Neuron (in vitro differentiated cells): ENCODE measurements around the gene CIBAR2.

Experiments used
- H2AFZ ChIP-seq: one replicate; pipeline ENCODE4 v1.6.1; 2013; ENCODE audit warnings: low read depth, mild to moderate bottlenecking, inconsistent platforms, low read length, moderate library complexity
- H3K27me3 ChIP-seq: one replicate; pipeline ENCODE4 v1.6.1; 2013; ENCODE audit warnings: low read length; ENCODE audit not compliant: insufficient read depth
- H3K36me3 ChIP-seq: one replicate; pipeline ENCODE4 v1.6.1; 2013; ENCODE audit warnings: low read length; ENCODE audit not compliant: insufficient read depth
- H3K4me1 ChIP-seq: one replicate; pipeline ENCODE4 v1.6.1; 2013; ENCODE audit warnings: low read length; ENCODE audit not compliant: insufficient read depth
- H3K4me3 ChIP-seq: 2 replicates; pipeline ENCODE4 v1.5.1; 2013; ENCODE audit warnings: mild to moderate bottlenecking, low read length, moderate library complexity
- H3K9me3 ChIP-seq: one replicate; pipeline ENCODE4 v1.6.1; 2013; ENCODE audit warnings: low read length

Gene CIBAR2

GRCh38 chr16:85077576-85078125 lies 34.6 kb downstream of the CIBAR2 start:
- Histone ChIP-seq H3K4me3 (no peak overlapping the region), H3K9me3 (no peaks in the 10 kb centered on the region), H3K27me3 (no peaks in the 10 kb centered on the region), H3K36me3 (no peaks in the 10 kb centered on the region), H3K4me1 (peaks cover 29% of the 10 kb centered on the region), H2AFZ (no peak overlapping the region)

- Histone ChIP-seq H3K4me3 (no peak overlapping the region), H3K9me3 (no peaks in the 10 kb centered on the region), H3K36me3 (no peaks in the 10 kb centered on the region), H3K4me1 (peaks cover 25% of the 10 kb centered on the region), H2AFZ (no peak overlapping the region), H3K27me3 (no peaks in the 10 kb centered on the region)
Observed at GRCh38 chr16:85077039-85077438, 35.2 kb downstream of the CIBAR2 start.

GRCh38 chr16:85075236-85075924 lies 36.9 kb downstream of the CIBAR2 start:
- H3K4me1 ChIP-seq = peaks cover 11% of the 10 kb centered on the region
- H3K27me3 ChIP-seq = no peaks in the 10 kb centered on the region
- no peaks in the 10 kb centered on the region for H3K36me3 ChIP-seq
- no peak overlapping the region for H3K4me3 ChIP-seq
- no peak overlapping the region for H2AFZ ChIP-seq
- no peaks in the 10 kb centered on the region for H3K9me3 ChIP-seq

GRCh38 chr16:85074225-85074914 lies 37.9 kb downstream of the CIBAR2 start:
- Histone ChIP-seq H3K36me3 (no peaks in the 10 kb centered on the region), H3K9me3 (no peaks in the 10 kb centered on the region), H3K4me3 (no peak overlapping the region), H2AFZ (no peak overlapping the region), H3K4me1 (peaks cover 6% of the 10 kb centered on the region), H3K27me3 (no peaks in the 10 kb centered on the region)

GRCh38 chr16:85072947-85073346 lies 39.3 kb downstream of the CIBAR2 start:
- no peak overlapping the region for H2AFZ ChIP-seq
- H3K36me3 ChIP-seq = no peaks in the 10 kb centered on the region
- peaks cover 6% of the 10 kb centered on the region for H3K4me1 ChIP-seq
- no peaks in the 10 kb centered on the region for H3K9me3 ChIP-seq
- no peak overlapping the region for H3K4me3 ChIP-seq
- H3K27me3 ChIP-seq = no peaks in the 10 kb centered on the region

GRCh38 chr16:85072076-85072860 lies 40.0 kb downstream of the CIBAR2 start:
- Histone ChIP-seq H3K4me1 (peaks cover 6% of the 10 kb centered on the region), H3K4me3 (no peak overlapping the region), H3K9me3 (no peaks in the 10 kb centered on the region), H2AFZ (no peak overlapping the region), H3K36me3 (peaks cover under 1% of the 10 kb centered on the region), H3K27me3 (no peaks in the 10 kb centered on the region)

GRCh38 chr16:85069171-85069570 lies 43.1 kb downstream of the CIBAR2 start:
- no peaks in the 10 kb centered on the region for H3K27me3 ChIP-seq
- no peak overlapping the region for H3K4me3 ChIP-seq
- peaks cover 4% of the 10 kb centered on the region for H3K36me3 ChIP-seq
- H3K4me1 ChIP-seq = peaks cover 6% of the 10 kb centered on the region
- no peaks in the 10 kb centered on the region for H3K9me3 ChIP-seq
- no peak overlapping the region for H2AFZ ChIP-seq

- Histone ChIP-seq H3K4me1 (peaks cover 6% of the 10 kb centered on the region), H3K36me3 (peaks cover 4% of the 10 kb centered on the region), H3K27me3 (no peaks in the 10 kb centered on the region), H3K4me3 (no peak overlapping the region), H3K9me3 (no peaks in the 10 kb centered on the region), H2AFZ (no peak overlapping the region)
Observed at GRCh38 chr16:85068746-85069145, 43.5 kb downstream of the CIBAR2 start.

GRCh38 chr16:85067426-85067825 lies 44.8 kb downstream of the CIBAR2 start:
- peaks cover 7% of the 10 kb centered on the region for H3K4me1 ChIP-seq
- no peak overlapping the region for H3K4me3 ChIP-seq
- peaks cover 4% of the 10 kb centered on the region for H3K36me3 ChIP-seq
- H3K27me3 ChIP-seq = no peaks in the 10 kb centered on the region
- no peak overlapping the region for H2AFZ ChIP-seq
- H3K9me3 ChIP-seq = no peaks in the 10 kb centered on the region

GRCh38 chr16:85067024-85067423 lies 45.2 kb downstream of the CIBAR2 start:
- Histone ChIP-seq H3K9me3 (no peaks in the 10 kb centered on the region), H3K27me3 (no peaks in the 10 kb centered on the region)

GRCh38 chr16:85066346-85066885 lies 45.9 kb downstream of the CIBAR2 start:
- H3K27me3 ChIP-seq = no peaks in the 10 kb centered on the region
- no peak overlapping the region for H3K4me3 ChIP-seq
- no peaks in the 10 kb centered on the region for H3K9me3 ChIP-seq
- no peak overlapping the region for H2AFZ ChIP-seq
- H3K4me1 ChIP-seq = peaks cover 7% of the 10 kb centered on the region
- peaks cover 4% of the 10 kb centered on the region for H3K36me3 ChIP-seq

More at GRCh38 chr16:85067024-85067423, 45.2 kb downstream of the CIBAR2 start:
- no peak overlapping the region for H2AFZ ChIP-seq
- peaks cover 7% of the 10 kb centered on the region for H3K4me1 ChIP-seq
- H3K36me3 ChIP-seq = peaks cover 4% of the 10 kb centered on the region
- H3K4me3 ChIP-seq = no peak overlapping the region

- Histone ChIP-seq H3K4me1 (peaks cover 7% of the 10 kb centered on the region), H3K27me3 (no peaks in the 10 kb centered on the region), H3K36me3 (peaks cover 4% of the 10 kb centered on the region), H3K4me3 (no peak overlapping the region), H2AFZ (no peak overlapping the region), H3K9me3 (no peaks in the 10 kb centered on the region)
Observed at GRCh38 chr16:85065099-85065498, 47.2 kb downstream of the CIBAR2 start.

- H3K4me3 ChIP-seq = no peak overlapping the region
- peaks cover 7% of the 10 kb centered on the region for H3K4me1 ChIP-seq
- H3K9me3 ChIP-seq = no peaks in the 10 kb centered on the region
- H2AFZ ChIP-seq = no peak overlapping the region
- H3K27me3 ChIP-seq = no peaks in the 10 kb centered on the region
- H3K36me3 ChIP-seq = peaks cover 4% of the 10 kb centered on the region
Observed at GRCh38 chr16:85064186-85064585, 48.1 kb downstream of the CIBAR2 start.
